Measurements from ENCODE around the gene CMSS1. TPM values are rescaled to one million over a fixed set of nuclear protein-coding genes. Genes with fewer than 3 reads are reported as not detected.

The CMSS1 gene
- total RNA-seq, 1 experiment from 2014 or later, result 70.6 TPM

DNA sequence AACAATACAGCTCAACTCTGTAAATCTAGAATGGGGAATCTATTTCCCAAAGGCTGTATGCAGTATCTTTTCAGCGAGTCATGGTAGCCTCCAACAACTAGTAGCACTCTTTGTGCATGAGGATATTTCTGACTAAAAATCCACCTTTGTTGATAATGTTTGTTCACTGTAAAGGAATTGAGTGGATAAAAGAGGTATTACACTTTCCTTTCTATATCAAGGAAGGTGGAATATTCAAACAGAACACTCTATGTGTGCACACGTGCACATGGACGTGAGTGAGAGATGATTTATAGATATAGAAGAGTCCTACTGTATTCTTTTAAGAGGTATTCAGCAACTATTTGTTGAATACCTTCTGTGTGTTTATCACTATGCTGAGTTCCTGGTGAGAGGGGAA lies 68.2 kb downstream of the CMSS1 start:
- H3K4me3 Mint-ChIP-seq, result no peak overlapping the region
- H3K27me3 Mint-ChIP-seq (ENCODE audit: low read depth), result no peaks in the 10 kb centered on the region
- ChIA-PET POLR2A (no interaction called here), CTCF (no interaction called here)
- H3K4me1 Mint-ChIP-seq, result peaks cover 27% of the 10 kb centered on the region
- H3K36me3 Mint-ChIP-seq, result no peaks in the 10 kb centered on the region
- DNase-seq (ENCODE audit: low spot score), result no peak
- H3K9me3 Mint-ChIP-seq, result no peaks in the 10 kb centered on the region; the same call in 1 of the 2 replicates
- 0 out of 2 replicates have a peak overlapping the region, but pooled peaks have one; percentile 20 for H3K27ac Mint-ChIP-seq
- TF ChIP-seq, protein P1, sequence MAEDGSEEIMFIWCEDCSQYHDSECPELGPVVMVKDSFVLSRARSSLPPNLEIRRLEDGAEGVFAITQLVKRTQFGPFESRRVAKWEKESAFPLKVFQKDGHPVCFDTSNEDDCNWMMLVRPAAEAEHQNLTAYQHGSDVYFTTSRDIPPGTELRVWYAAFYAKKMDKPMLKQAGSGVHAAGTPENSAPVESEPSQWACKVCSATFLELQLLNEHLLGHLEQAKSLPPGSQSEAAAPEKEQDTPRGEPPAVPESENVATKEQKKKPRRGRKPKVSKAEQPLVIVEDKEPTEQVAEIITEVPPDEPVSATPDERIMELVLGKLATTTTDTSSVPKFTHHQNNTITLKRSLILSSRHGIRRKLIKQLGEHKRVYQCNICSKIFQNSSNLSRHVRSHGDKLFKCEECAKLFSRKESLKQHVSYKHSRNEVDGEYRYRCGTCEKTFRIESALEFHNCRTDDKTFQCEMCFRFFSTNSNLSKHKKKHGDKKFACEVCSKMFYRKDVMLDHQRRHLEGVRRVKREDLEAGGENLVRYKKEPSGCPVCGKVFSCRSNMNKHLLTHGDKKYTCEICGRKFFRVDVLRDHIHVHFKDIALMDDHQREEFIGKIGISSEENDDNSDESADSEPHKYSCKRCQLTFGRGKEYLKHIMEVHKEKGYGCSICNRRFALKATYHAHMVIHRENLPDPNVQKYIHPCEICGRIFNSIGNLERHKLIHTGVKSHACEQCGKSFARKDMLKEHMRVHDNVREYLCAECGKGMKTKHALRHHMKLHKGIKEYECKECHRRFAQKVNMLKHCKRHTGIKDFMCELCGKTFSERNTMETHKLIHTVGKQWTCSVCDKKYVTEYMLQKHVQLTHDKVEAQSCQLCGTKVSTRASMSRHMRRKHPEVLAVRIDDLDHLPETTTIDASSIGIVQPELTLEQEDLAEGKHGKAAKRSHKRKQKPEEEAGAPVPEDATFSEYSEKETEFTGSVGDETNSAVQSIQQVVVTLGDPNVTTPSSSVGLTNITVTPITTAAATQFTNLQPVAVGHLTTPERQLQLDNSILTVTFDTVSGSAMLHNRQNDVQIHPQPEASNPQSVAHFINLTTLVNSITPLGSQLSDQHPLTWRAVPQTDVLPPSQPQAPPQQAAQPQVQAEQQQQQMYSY (CRISPR knock-in tag; IDR thresholded peaks at IDR 0.05), result no peak
- TF ChIP-seq CREM (CRISPR knock-in tag; IDR thresholded peaks at IDR 0.05), result no peak
- no peak for TF ChIP-seq SMAD3 (CRISPR knock-in tag; IDR thresholded peaks at IDR 0.05; ENCODE audit: borderline replicate concordance)
- TF ChIP-seq NFATC4 (CRISPR knock-in tag; IDR thresholded peaks at IDR 0.05), result no peak
- TF ChIP-seq, protein P2, sequence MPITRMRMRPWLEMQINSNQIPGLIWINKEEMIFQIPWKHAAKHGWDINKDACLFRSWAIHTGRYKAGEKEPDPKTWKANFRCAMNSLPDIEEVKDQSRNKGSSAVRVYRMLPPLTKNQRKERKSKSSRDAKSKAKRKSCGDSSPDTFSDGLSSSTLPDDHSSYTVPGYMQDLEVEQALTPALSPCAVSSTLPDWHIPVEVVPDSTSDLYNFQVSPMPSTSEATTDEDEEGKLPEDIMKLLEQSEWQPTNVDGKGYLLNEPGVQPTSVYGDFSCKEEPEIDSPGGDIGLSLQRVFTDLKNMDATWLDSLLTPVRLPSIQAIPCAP (CRISPR knock-in tag; IDR thresholded peaks at IDR 0.05), result no peak
- no peak for TF ChIP-seq ESRRA (CRISPR knock-in tag; IDR thresholded peaks at IDR 0.05; ENCODE audit: borderline replicate concordance)
- TF ChIP-seq ZNF416 (CRISPR knock-in tag; IDR thresholded peaks at IDR 0.05), result no peak
- TF ChIP-seq ETV6 (CRISPR knock-in tag; IDR thresholded peaks at IDR 0.05), result no peak
- no peak for ATAC-seq

DNA sequence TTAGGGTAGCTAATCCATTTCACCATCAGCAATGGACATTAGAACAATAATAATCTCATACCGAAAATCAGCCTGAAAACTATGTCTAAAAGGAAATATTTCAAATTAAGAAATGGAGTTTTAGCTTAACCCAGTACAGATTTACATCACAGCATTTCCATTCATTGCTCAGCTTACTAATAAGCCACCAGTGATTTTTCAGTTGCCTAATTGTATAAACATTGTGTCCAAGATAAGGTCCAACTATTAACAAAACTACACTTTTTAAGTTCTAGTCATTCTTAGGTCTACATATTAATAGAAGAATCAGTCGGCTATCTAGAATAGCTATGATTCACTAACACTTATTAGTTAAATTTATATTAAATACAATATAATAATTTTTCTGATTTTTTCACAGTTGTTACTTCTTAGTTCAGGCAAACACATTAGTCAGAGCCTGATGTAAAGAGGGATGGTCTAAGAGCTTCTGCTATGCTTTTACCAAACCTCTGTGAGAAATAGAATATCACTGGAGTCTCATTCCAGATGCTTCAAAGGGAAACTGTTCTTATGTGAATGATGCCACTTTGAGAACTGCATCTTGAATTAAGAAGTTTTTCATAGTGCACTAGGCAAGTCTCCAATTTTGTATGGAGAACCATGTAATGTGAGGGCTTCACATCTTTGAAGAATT lies 74.1 kb downstream of the CMSS1 start:
- ChIA-PET CTCF (no interaction called here), POLR2A (interaction anchor here (0.6 kb wide), 1 partner anchor 442 kb away, joined by 4 read pairs; no protein-coding TSS in a partner anchor)
- H3K36me3 Mint-ChIP-seq, result no peaks in the 10 kb centered on the region
- no peak overlapping the region for H3K4me3 Mint-ChIP-seq
- H3K4me1 Mint-ChIP-seq, result peaks cover 33% of the 10 kb centered on the region
- DNase-seq (ENCODE audit: low spot score), result no peak
- H3K27ac Mint-ChIP-seq, result no peak overlapping the region
- H3K27me3 Mint-ChIP-seq (ENCODE audit: low read depth), result no peaks in the 10 kb centered on the region
- H3K9me3 Mint-ChIP-seq, result no peaks in the 10 kb centered on the region; the same call in 1 of the 2 replicates
- no peak for ATAC-seq
- TF ChIP-seq, protein P3, sequence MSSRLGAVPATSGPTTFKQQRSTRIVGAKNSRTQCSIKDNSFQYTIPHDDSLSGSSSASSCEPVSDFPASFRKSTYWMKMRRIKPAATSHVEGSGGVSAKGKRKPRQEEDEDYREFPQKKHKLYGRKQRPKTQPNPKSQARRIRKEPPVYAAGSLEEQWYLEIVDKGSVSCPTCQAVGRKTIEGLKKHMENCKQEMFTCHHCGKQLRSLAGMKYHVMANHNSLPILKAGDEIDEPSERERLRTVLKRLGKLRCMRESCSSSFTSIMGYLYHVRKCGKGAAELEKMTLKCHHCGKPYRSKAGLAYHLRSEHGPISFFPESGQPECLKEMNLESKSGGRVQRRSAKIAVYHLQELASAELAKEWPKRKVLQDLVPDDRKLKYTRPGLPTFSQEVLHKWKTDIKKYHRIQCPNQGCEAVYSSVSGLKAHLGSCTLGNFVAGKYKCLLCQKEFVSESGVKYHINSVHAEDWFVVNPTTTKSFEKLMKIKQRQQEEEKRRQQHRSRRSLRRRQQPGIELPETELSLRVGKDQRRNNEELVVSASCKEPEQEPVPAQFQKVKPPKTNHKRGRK (CRISPR knock-in tag; IDR thresholded peaks at IDR 0.05; ENCODE audit: borderline replicate concordance), result no peak
- TF ChIP-seq SMAD4 (CRISPR knock-in tag; IDR thresholded peaks at IDR 0.05) (no peak), TP53 (CRISPR knock-in tag; IDR thresholded peaks at IDR 0.05) (no peak), SOX15 (CRISPR knock-in tag; IDR thresholded peaks at IDR 0.05) (no peak), CBFB (CRISPR knock-in tag; IDR thresholded peaks at IDR 0.05; ENCODE audit: low read depth) (no peak), ZNF219 (CRISPR knock-in tag; IDR thresholded peaks at IDR 0.05; ENCODE audit: borderline replicate concordance) (no peak), NR1H2 (CRISPR knock-in tag; IDR thresholded peaks at IDR 0.05) (no peak), ZNF121 (CRISPR knock-in tag; IDR thresholded peaks at IDR 0.05) (no peak), MYBL2 (CRISPR knock-in tag; IDR thresholded peaks at IDR 0.05) (no peak), ESRRA (CRISPR knock-in tag; IDR thresholded peaks at IDR 0.05; ENCODE audit: borderline replicate concordance) (no peak), MXD4 (CRISPR knock-in tag; IDR thresholded peaks at IDR 0.05; ENCODE audit: borderline replicate concordance) (no peak)
- TF ChIP-seq, protein P1 (CRISPR knock-in tag; IDR thresholded peaks at IDR 0.05), result no peak
- TF ChIP-seq, protein P4, sequence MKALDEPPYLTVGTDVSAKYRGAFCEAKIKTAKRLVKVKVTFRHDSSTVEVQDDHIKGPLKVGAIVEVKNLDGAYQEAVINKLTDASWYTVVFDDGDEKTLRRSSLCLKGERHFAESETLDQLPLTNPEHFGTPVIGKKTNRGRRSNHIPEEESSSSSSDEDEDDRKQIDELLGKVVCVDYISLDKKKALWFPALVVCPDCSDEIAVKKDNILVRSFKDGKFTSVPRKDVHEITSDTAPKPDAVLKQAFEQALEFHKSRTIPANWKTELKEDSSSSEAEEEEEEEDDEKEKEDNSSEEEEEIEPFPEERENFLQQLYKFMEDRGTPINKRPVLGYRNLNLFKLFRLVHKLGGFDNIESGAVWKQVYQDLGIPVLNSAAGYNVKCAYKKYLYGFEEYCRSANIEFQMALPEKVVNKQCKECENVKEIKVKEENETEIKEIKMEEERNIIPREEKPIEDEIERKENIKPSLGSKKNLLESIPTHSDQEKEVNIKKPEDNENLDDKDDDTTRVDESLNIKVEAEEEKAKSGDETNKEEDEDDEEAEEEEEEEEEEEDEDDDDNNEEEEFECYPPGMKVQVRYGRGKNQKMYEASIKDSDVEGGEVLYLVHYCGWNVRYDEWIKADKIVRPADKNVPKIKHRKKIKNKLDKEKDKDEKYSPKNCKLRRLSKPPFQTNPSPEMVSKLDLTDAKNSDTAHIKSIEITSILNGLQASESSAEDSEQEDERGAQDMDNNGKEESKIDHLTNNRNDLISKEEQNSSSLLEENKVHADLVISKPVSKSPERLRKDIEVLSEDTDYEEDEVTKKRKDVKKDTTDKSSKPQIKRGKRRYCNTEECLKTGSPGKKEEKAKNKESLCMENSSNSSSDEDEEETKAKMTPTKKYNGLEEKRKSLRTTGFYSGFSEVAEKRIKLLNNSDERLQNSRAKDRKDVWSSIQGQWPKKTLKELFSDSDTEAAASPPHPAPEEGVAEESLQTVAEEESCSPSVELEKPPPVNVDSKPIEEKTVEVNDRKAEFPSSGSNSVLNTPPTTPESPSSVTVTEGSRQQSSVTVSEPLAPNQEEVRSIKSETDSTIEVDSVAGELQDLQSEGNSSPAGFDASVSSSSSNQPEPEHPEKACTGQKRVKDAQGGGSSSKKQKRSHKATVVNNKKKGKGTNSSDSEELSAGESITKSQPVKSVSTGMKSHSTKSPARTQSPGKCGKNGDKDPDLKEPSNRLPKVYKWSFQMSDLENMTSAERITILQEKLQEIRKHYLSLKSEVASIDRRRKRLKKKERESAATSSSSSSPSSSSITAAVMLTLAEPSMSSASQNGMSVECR (CRISPR knock-in tag; IDR thresholded peaks at IDR 0.05; ENCODE audit: borderline replicate concordance), result no peak
- TF ChIP-seq, protein P5, sequence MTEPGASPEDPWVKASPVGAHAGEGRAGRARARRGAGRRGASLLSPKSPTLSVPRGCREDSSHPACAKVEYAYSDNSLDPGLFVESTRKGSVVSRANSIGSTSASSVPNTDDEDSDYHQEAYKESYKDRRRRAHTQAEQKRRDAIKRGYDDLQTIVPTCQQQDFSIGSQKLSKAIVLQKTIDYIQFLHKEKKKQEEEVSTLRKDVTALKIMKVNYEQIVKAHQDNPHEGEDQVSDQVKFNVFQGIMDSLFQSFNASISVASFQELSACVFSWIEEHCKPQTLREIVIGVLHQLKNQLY (CRISPR knock-in tag; IDR thresholded peaks at IDR 0.05), result no peak
